ES-I3 (cell line): ENCODE data around the gene KDM5B.

Experiments
- H3K36me3 ChIP-seq: 2 replicates; pipeline ENCODE4 v1.6.1; 2013; ENCODE audit warnings: mild to moderate bottlenecking, low read length, control low read depth, moderate library complexity; ENCODE audit not compliant: insufficient read depth
- H3K4me1 ChIP-seq: 2 replicates; pipeline ENCODE4 v1.6.1; 2013; ENCODE audit warnings: mild to moderate bottlenecking, control low read depth, low read length; ENCODE audit not compliant: insufficient read depth
- H3K9ac ChIP-seq: 2 replicates; pipeline ENCODE4 v1.6.1; 2013; ENCODE audit warnings: low read depth, mild to moderate bottlenecking, low read length, moderate library complexity
- H3K9me3 ChIP-seq: 2 replicates; pipeline ENCODE4 v1.6.1; 2013; ENCODE audit warnings: mild to moderate bottlenecking, low read length, moderate library complexity; ENCODE audit not compliant: control insufficient read depth, insufficient read depth

Gene KDM5B

DNA sequence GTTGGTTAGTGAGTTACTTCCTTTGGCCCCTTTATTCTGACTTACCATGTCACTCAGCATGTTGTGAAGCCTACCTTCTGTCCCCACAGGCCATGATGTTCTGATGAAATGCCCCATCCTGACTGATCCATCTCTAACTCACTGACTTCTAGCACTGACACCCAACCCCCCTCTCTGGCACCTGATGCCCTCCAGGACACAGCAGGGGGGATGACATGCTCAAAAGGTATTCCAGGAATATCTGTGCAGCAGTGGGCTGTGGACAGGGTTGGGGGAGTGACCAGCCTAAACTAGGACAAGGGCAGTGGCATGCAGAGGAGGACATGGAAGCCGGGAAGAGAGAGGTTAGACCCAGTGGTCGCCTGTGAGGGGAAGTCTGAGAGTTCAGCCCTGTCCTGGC is 123.5 kb downstream of the KDM5B start:
- H3K9ac ChIP-seq, result no peak overlapping the region
- no peaks in the 10 kb centered on the region; the same call in 1 of the 2 replicates for H3K4me1 ChIP-seq
- H3K36me3 ChIP-seq, result no peaks in the 10 kb centered on the region
- no peaks in the 10 kb centered on the region for H3K9me3 ChIP-seq

GRCh38 chr1:202683029-202683428 is 125.2 kb downstream of the KDM5B start:
- H3K9me3 ChIP-seq, result no peaks in the 10 kb centered on the region
- H3K9ac ChIP-seq, result no peak overlapping the region
- no peaks in the 10 kb centered on the region; the same call in 1 of the 2 replicates for H3K4me1 ChIP-seq

GRCh38 chr1:202682477-202682876 is 125.7 kb downstream of the KDM5B start:
- no peaks in the 10 kb centered on the region for H3K36me3 ChIP-seq
- 0 out of 2 replicates have a peak, but pooled peaks cover 2% of the 10 kb centered on the region for H3K9me3 ChIP-seq
- H3K9ac ChIP-seq, result no peak overlapping the region
- no peaks in the 10 kb centered on the region; the same call in 1 of the 2 replicates for H3K4me1 ChIP-seq

More at GRCh38 chr1:202683029-202683428, 125.2 kb downstream of the KDM5B start:
- H3K36me3 ChIP-seq, result no peaks in the 10 kb centered on the region

GRCh38 chr1:202681736-202682420 is 126.3 kb downstream of the KDM5B start:
- H3K4me1 ChIP-seq, result no peaks in the 10 kb centered on the region; the same call in 1 of the 2 replicates
- 0 out of 2 replicates have a peak, but pooled peaks cover 5% of the 10 kb centered on the region for H3K9me3 ChIP-seq
- H3K9ac ChIP-seq, result no peak overlapping the region
- no peaks in the 10 kb centered on the region for H3K36me3 ChIP-seq

DNA sequence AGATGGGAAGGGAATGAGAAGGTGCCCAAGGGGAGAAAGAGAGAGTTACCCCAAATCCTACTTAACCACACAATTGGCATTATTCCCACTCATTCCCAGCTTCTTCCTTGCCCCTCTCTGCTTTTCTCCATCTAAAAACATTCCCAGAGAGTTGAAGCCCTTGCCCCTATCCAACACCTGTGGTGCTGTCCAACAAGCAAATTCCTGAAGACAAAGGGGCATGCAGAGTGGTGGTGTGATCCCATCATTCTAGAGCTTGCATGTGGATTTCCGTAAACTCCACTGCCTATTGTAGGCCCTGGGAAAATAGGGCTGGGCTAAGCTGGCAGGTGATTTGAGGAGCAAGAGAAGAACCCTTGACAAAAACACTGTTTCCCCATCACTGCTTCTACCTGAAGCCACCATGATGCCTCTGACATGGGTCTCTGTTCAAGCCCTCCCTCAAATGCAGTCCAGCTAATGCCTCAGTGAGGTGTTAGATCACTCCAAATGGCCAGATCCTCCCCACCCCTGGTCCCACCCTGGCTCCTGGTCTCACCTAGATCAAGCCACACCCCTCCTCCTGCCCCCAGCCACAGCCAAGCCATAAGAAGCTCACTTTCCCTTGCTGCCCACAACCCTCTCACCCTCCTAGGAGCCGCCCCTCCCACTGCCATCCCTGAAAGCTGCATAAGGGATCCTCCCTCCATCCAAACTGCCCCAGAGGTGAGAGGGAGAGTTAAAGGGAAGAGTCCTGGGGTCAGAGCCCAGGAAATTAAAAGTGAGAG is 127.5 kb downstream of the KDM5B start:
- 0 out of 2 replicates have a peak, but pooled peaks cover 5% of the 10 kb centered on the region for H3K9me3 ChIP-seq
- no peaks in the 10 kb centered on the region for H3K36me3 ChIP-seq
- H3K4me1 ChIP-seq, result no peaks in the 10 kb centered on the region; the same call in 1 of the 2 replicates
- H3K9ac ChIP-seq, result no peak overlapping the region

DNA sequence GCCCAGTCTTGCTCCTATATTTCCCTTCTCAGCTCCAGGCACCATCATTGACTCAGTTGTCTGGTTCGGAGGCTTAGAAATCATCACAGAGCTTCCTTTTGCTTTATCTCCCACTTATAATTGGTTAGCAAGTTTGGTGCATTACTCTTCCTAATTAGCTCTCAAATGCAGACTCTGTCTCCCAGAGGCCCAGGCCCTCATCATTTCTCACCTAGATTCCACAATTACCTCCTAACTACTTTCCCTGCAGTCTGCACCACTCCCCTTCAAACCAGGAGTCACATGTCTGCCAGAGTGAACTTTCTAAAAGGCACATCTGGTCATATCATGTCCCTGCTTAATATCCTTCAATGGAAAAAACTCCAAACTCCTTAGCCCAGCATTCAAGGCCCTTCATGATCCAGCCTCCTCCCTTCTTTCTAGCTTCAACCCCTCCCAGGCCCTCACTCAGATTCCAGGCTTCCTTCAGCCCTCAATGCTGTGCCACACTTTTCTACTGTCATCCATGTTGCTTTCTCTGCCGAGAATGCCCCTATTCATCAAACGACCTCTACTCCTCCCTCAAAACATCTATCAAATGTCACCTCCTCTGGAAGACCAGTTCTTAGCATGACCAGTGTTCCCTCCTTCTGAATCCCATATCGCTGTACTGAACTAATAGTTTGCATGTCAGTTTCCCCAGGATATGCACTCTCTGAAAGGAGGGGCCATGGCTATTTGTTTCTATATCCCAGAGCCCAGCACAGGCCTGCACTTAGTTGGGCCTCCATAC is 128.6 kb downstream of the KDM5B start:
- Histone ChIP-seq H3K9ac (no peak overlapping the region), H3K36me3 (no peaks in the 10 kb centered on the region), H3K4me1 (no peaks in the 10 kb centered on the region), H3K9me3 (0 out of 2 replicates have a peak, but pooled peaks cover 5% of the 10 kb centered on the region)

- Histone ChIP-seq H3K4me1 (no peaks in the 10 kb centered on the region), H3K9ac (no peak overlapping the region), H3K9me3 (0 out of 2 replicates have a peak, but pooled peaks cover 5% of the 10 kb centered on the region), H3K36me3 (no peaks in the 10 kb centered on the region)
These were observed 130.8 kb downstream of the KDM5B start for GRCh38 chr1:202677433-202677832.
